K562 (cell line): ENCODE results near the gene MKLN1. TPM values are rescaled to one million over a fixed set of nuclear protein-coding genes. Genes with fewer than 3 reads are reported as not detected.

Source experiments
- BRF1 ChIP-seq: IDR thresholded peaks from 3 replicates; pipeline ENCODE4 v1.6.1; 2011; ENCODE audit warnings: borderline replicate concordance, mild to moderate bottlenecking; ENCODE audit not compliant: insufficient read length; ENCODE audit errors: extremely low read depth
- DIDO1 ChIP-seq: fragments of 450-650 bp; IDR thresholded peaks from 2 replicates; pipeline ENCODE4 v1.6.1; 2016; ENCODE audit warnings: low read depth, missing biosample characterization, missing genetic modification characterization
- ERF ChIP-seq: fragments of 450-650 bp; formaldehyde crosslinking; IDR thresholded peaks from 2 replicates; pipeline ENCODE4 v1.4.0; 2020; ENCODE audit warnings: mild to moderate bottlenecking, mixed read lengths
- EWSR1 ChIP-seq: fragments of 450-650 bp; IDR thresholded peaks from 2 replicates; pipeline ENCODE4 v1.6.1; 2018; ENCODE audit warnings: borderline replicate concordance, mild to moderate bottlenecking, low read depth, moderate library complexity; ENCODE audit not compliant: partially characterized antibody
- FOXK2 ChIP-seq, 2 experiments: fragments of 450-650 bp; IDR thresholded peaks in 1 of 2; conservative IDR thresholded peaks in 1 of 2; 2 replicates each; pipeline ENCODE4 v1.6.1; 2016; ENCODE audit warnings: low read depth in 2 of 2, mild to moderate bottlenecking in 1 of 2
- GABPA ChIP-seq: fragments of 200-800 bp; sonication (Bioruptor generic); conservative IDR thresholded peaks from 2 replicates; pipeline ENCODE4 v1.6.1; 2016; ENCODE audit warnings: low read depth, missing genetic modification characterization, missing compliant biosample characterization
- GATAD2A ChIP-seq: fragments of 450-650 bp; IDR thresholded peaks from 2 replicates; pipeline ENCODE4 v1.6.1; 2017
- KLF10 ChIP-seq: fragments of 250-450 bp; sonication (Bioruptor Pico); IDR thresholded peaks from 2 replicates; pipeline ENCODE4 v1.6.1; 2021; ENCODE audit warnings: matching md5 sums
- MYNN ChIP-seq, 2 experiments: sonication (generic); formaldehyde crosslinking in 1 of 2; IDR thresholded peaks; 2 replicates each; pipeline versions ENCODE4 v1.5.0 to v1.6.1; 2016 to 2020; ENCODE audit warnings: antibody characterized with exemption in 1 of 2, missing genetic modification reagents in 1 of 2
- POLR2A ChIP-seq: fragments of 450-650 bp; conservative IDR thresholded peaks from 2 replicates; pipeline ENCODE4 v1.6.1; 2016
- RFX7 ChIP-seq: fragments of 250-450 bp; sonication (Bioruptor Pico); IDR thresholded peaks from 2 replicates; pipeline ENCODE4 v1.5.1; 2021; ENCODE audit warnings: mild to moderate bottlenecking
- SIX5 ChIP-seq, 2 experiments: IDR thresholded peaks; 2 replicates each; pipeline ENCODE4 v1.6.1; 2011; ENCODE audit warnings: low read length in 2 of 2, borderline replicate concordance in 1 of 2, low read depth in 1 of 2, mild to moderate bottlenecking in 1 of 2, moderate library complexity in 1 of 2; ENCODE audit not compliant: insufficient read depth in 1 of 2
- SMARCB1 ChIP-seq: IDR thresholded peaks from 2 replicates; pipeline ENCODE4 v1.6.1; 2011; ENCODE audit warnings: improper control_type of control experiment, low read depth; ENCODE audit not compliant: insufficient read length
- TARDBP ChIP-seq: fragments of 450-650 bp; IDR thresholded peaks from 2 replicates; pipeline ENCODE4 v1.6.1; 2016
- ZBTB7A ChIP-seq: IDR thresholded peaks from 2 replicates; pipeline ENCODE4 v1.6.1; 2011; ENCODE audit warnings: low read depth, mild to moderate bottlenecking, low read length, moderate library complexity, borderline replicate concordance; ENCODE audit not compliant: control insufficient read depth
- ZNF316 ChIP-seq: fragments of 450-650 bp; IDR thresholded peaks from 2 replicates; pipeline ENCODE4 v1.6.1; 2016
- ZNF644 ChIP-seq: fragments of 200-800 bp; sonication (Bioruptor generic); IDR thresholded peaks from 2 replicates; pipeline ENCODE4 v1.6.1; 2016; ENCODE audit warnings: low read depth, missing genetic modification characterization, missing compliant biosample characterization
- ZNF780A ChIP-seq: fragments of 250-450 bp; sonication (Bioruptor Pico); IDR thresholded peaks from 2 replicates; pipeline ENCODE4 v1.5.0; 2021; ENCODE audit warnings: mild to moderate bottlenecking
- polyA plus RNA-seq, 8 experiments: library from polyadenylated mRNA; depleted of rRNA in 4 of 8; stranded (reverse) in 5 of 8; unstranded in 3 of 8; fragments of >200 nt; fragmentation: Nextera tagmentation in 2 of 8; fragmentation: Illumina TruSeq in 1 of 8; extraction: Ambion mirVana in 2 of 8; extraction: Trizol in 1 of 8; gene quantifications; 2 replicates each; pipeline versions ENCODE4 v1.2.1 to v1.2.3, GENCODE V29; 2011 to 2014; ENCODE audit warnings: inconsistent platforms in 1 of 8, missing spikeins in 1 of 8
- total RNA-seq, 7 experiments: library from RNA; depleted of rRNA in 6 of 7; stranded (reverse); fragments of >200 nt in 6 of 7; fragmentation: Illumina TruSeq in 2 of 7; extraction: Trizol in 2 of 7; gene quantifications; 2 replicates each; pipeline versions ENCODE4 v1.2.1 to v1.2.3, GENCODE V29; 2011 to 2021; ENCODE audit warnings: low replicate concordance in 1 of 7
- TF ChIP-seq, protein P1 (sequence below), 2 experiments: fragments of 450-650 bp in 1 of 2; sonication (generic) in 1 of 2; formaldehyde crosslinking in 1 of 2; IDR thresholded peaks in 1 of 2; conservative IDR thresholded peaks in 1 of 2; 2 replicates each; pipeline versions ENCODE4 v1.6.1 to v1.8.1; 2016 to 2023; ENCODE audit warnings: mild to moderate bottlenecking in 2 of 2, moderate library complexity in 2 of 2, inconsistent platforms in 1 of 2, missing genetic modification reagents in 1 of 2
- TF ChIP-seq, protein P2 (sequence below): fragments of 200-800 bp; sonication (Bioruptor generic); IDR thresholded peaks from 2 replicates; pipeline ENCODE4 v1.6.1; 2017; ENCODE audit warnings: missing genetic modification characterization, missing compliant biosample characterization
- TF ChIP-seq, protein P3 (sequence below): IDR thresholded peaks from 2 replicates; pipeline ENCODE4 v1.6.1; 2016; ENCODE audit warnings: missing genetic modification characterization, missing compliant biosample characterization
- TF ChIP-seq, protein P4 (sequence below): fragments of 250-450 bp; sonication (Bioruptor Pico); IDR thresholded peaks from 2 replicates; pipeline ENCODE4 v1.5.1; 2021; ENCODE audit warnings: mild to moderate bottlenecking
- TF ChIP-seq, protein P5 (sequence below): sonication (generic); formaldehyde crosslinking; IDR thresholded peaks from 2 replicates; pipeline ENCODE4 v1.9.0; 2022; ENCODE audit warnings: mild to moderate bottlenecking, missing genetic modification reagents

The MKLN1 gene
- total and polyA plus RNA-seq, 9 of the 15 experiments (the other 6 are each of a cell fraction or from before 2014, with no cell fraction given), result 18.6 to 80.4 (median 56.0) TPM

DNA sequence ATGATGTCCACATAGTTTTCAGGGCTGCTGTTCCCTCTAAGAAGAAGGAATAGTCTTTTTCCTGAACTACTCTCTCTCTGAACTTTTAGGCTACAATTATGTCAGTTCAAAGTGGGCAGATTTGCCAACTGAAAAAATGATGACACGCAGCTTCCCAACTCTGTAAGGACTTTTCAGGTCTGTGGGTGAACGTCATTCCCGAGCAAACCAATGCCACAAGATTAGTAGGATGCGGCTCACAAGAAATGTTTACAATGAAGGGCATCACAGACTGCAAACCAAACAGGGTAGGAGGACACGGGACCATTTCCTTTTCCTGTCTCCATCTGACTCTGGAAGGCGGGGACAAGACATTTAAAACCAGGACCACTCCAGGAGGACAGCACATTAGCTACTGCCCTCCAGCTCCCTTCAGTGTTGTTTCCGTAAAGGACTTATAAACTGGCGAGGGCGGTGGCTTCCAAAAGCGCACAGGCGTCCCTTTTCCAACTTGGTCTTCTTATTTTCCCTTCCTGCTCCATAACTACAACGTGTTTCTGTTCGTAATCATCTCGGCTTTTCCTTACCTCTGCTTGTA, 539 bp upstream of the MKLN1 start (continued):
- TF ChIP-seq, protein P1, sequence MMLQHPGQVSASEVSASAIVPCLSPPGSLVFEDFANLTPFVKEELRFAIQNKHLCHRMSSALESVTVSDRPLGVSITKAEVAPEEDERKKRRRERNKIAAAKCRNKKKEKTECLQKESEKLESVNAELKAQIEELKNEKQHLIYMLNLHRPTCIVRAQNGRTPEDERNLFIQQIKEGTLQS (IDR thresholded peaks at IDR 0.05), result no peak
- TF ChIP-seq, protein P1 (CRISPR knock-in tag; conservative IDR thresholded peaks at IDR 0.05), result no peak
- TF ChIP-seq MYNN (IDR thresholded peaks at IDR 0.05) (no peak), MYNN (CRISPR knock-in tag; IDR thresholded peaks at IDR 0.05) (no peak), EWSR1 (no peak), BRF1 (no peak), GATAD2A (no peak), ZNF780A (no peak), SIX5 (IDR thresholded peaks at IDR 0.05; ENCODE audit: borderline replicate concordance in 1 of 2, insufficient read depth in 1 of 2, low read depth in 1 of 2, low read length in 2 of 2) (no peak), FOXK2 (conservative IDR thresholded peaks at IDR 0.05 in 1 of 2, IDR thresholded peaks at IDR 0.05 in 1 of 2; ENCODE audit: low read depth in 2 of 2) (0 out of 4 replicates have a peak, but pooled peaks have one; percentile 19 to 52), DIDO1 (tag) (no peak), ZBTB7A (no peak), GABPA (tag) (peak; percentile 71), ZNF644 (tag) (no peak), POLR2A (no peak), ZNF316 (no peak; the same call in 1 of the 2 replicates), ERF (CRISPR knock-in tag) (no peak), SMARCB1 (no peak), TARDBP (no peak), RFX7 (CRISPR knock-in tag) (peak; percentile 18; the same call in 1 of the 2 replicates), KLF10 (no peak)
- TF ChIP-seq, protein P2, sequence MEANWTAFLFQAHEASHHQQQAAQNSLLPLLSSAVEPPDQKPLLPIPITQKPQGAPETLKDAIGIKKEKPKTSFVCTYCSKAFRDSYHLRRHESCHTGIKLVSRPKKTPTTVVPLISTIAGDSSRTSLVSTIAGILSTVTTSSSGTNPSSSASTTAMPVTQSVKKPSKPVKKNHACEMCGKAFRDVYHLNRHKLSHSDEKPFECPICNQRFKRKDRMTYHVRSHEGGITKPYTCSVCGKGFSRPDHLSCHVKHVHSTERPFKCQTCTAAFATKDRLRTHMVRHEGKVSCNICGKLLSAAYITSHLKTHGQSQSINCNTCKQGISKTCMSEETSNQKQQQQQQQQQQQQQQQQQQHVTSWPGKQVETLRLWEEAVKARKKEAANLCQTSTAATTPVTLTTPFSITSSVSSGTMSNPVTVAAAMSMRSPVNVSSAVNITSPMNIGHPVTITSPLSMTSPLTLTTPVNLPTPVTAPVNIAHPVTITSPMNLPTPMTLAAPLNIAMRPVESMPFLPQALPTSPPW, result no peak
- TF ChIP-seq, protein P3, sequence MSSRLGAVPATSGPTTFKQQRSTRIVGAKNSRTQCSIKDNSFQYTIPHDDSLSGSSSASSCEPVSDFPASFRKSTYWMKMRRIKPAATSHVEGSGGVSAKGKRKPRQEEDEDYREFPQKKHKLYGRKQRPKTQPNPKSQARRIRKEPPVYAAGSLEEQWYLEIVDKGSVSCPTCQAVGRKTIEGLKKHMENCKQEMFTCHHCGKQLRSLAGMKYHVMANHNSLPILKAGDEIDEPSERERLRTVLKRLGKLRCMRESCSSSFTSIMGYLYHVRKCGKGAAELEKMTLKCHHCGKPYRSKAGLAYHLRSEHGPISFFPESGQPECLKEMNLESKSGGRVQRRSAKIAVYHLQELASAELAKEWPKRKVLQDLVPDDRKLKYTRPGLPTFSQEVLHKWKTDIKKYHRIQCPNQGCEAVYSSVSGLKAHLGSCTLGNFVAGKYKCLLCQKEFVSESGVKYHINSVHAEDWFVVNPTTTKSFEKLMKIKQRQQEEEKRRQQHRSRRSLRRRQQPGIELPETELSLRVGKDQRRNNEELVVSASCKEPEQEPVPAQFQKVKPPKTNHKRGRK (tag), result peak; percentile 57
- TF ChIP-seq, protein P4, sequence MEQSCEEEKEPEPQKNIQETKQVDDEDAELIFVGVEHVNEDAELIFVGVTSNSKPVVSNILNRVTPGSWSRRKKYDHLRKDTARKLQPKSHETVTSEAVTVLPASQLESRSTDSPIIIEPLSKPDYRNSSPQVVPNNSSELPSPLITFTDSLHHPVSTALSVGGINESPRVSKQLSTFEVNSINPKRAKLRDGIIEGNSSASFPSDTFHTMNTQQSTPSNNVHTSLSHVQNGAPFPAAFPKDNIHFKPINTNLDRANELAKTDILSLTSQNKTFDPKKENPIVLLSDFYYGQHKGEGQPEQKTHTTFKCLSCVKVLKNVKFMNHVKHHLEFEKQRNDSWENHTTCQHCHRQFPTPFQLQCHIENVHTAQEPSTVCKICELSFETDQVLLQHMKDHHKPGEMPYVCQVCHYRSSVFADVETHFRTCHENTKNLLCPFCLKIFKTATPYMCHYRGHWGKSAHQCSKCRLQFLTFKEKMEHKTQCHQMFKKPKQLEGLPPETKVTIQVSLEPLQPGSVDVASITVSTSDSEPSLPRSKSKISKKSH (CRISPR knock-in tag), result no peak
- TF ChIP-seq, protein P5, sequence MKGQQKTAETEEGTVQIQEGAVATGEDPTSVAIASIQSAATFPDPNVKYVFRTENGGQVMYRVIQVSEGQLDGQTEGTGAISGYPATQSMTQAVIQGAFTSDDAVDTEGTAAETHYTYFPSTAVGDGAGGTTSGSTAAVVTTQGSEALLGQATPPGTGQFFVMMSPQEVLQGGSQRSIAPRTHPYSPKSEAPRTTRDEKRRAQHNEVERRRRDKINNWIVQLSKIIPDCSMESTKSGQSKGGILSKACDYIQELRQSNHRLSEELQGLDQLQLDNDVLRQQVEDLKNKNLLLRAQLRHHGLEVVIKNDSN (CRISPR knock-in tag), result no peak
